ENCODE measurements around the gene STXBP4. TPM values are rescaled to one million over a fixed set of nuclear protein-coding genes. Genes with fewer than 3 reads are reported as not detected.

Gene STXBP4
- total RNA-seq, 1 experiment from 2014 or later = 12.0 TPM

DNA sequence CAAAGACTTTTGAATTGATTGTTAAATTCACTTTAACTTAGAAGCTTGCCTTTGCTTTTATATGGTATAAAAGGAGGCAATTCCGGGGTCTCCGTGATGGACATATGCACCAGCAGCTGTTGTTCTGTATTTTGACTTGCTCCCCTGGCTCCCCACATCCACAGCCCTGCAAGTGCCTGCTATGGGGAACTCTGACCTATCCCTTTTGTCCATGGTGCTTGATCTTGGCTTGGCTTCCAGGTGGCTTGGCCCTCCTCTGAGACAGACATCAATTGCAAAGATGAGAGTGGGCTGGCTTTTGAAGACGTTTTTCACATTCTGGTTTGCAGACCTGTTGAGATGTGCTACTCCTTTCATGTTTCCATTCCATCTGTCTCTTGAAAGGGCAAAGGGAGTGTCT is 41.0 kb upstream of the STXBP4 start:
- peaks cover 8% of the 10 kb centered on the region for H3K4me1 Mint-ChIP-seq
- 0 out of 2 replicates have a peak overlapping the region, but pooled peaks have one; percentile 57 for H3K27ac Mint-ChIP-seq
- H3K9me3 Mint-ChIP-seq = no peaks in the 10 kb centered on the region
- CTCF ChIA-PET = no interaction called here
- DNase-seq (ENCODE audit: low spot score) (no peak), ATAC-seq (no peak)
- no peaks in the 10 kb centered on the region for H3K27me3 Mint-ChIP-seq (ENCODE audit: low read depth)
- peaks cover 68% of the 10 kb centered on the region for H3K36me3 Mint-ChIP-seq
- POLR2A ChIA-PET = no interaction called here
- TF ChIP-seq, protein P1, sequence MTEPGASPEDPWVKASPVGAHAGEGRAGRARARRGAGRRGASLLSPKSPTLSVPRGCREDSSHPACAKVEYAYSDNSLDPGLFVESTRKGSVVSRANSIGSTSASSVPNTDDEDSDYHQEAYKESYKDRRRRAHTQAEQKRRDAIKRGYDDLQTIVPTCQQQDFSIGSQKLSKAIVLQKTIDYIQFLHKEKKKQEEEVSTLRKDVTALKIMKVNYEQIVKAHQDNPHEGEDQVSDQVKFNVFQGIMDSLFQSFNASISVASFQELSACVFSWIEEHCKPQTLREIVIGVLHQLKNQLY (CRISPR knock-in tag; IDR thresholded peaks at IDR 0.05) = no peak
- TF ChIP-seq ZNF232 (CRISPR knock-in tag; IDR thresholded peaks at IDR 0.05) = no peak
- no peak for TF ChIP-seq JUN (CRISPR knock-in tag; IDR thresholded peaks at IDR 0.05)
- TF ChIP-seq, protein P2, sequence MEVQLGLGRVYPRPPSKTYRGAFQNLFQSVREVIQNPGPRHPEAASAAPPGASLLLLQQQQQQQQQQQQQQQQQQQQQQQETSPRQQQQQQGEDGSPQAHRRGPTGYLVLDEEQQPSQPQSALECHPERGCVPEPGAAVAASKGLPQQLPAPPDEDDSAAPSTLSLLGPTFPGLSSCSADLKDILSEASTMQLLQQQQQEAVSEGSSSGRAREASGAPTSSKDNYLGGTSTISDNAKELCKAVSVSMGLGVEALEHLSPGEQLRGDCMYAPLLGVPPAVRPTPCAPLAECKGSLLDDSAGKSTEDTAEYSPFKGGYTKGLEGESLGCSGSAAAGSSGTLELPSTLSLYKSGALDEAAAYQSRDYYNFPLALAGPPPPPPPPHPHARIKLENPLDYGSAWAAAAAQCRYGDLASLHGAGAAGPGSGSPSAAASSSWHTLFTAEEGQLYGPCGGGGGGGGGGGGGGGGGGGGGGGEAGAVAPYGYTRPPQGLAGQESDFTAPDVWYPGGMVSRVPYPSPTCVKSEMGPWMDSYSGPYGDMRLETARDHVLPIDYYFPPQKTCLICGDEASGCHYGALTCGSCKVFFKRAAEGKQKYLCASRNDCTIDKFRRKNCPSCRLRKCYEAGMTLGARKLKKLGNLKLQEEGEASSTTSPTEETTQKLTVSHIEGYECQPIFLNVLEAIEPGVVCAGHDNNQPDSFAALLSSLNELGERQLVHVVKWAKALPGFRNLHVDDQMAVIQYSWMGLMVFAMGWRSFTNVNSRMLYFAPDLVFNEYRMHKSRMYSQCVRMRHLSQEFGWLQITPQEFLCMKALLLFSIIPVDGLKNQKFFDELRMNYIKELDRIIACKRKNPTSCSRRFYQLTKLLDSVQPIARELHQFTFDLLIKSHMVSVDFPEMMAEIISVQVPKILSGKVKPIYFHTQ (CRISPR knock-in tag; IDR thresholded peaks at IDR 0.05) = no peak
- TF ChIP-seq FOXK1 (CRISPR knock-in tag; IDR thresholded peaks at IDR 0.05) = no peak
- TF ChIP-seq, protein P3, sequence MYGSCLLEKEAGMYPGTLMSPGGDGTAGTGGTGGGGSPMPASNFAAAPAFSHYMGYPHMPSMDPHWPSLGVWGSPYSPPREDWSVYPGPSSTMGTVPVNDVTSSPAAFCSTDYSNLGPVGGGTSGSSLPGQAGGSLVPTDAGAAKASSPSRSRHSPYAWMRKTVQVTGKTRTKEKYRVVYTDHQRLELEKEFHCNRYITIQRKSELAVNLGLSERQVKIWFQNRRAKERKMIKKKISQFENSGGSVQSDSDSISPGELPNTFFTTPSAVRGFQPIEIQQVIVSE (CRISPR knock-in tag; IDR thresholded peaks at IDR 0.05; ENCODE audit: borderline replicate concordance) = no peak
- TF ChIP-seq, protein P4, sequence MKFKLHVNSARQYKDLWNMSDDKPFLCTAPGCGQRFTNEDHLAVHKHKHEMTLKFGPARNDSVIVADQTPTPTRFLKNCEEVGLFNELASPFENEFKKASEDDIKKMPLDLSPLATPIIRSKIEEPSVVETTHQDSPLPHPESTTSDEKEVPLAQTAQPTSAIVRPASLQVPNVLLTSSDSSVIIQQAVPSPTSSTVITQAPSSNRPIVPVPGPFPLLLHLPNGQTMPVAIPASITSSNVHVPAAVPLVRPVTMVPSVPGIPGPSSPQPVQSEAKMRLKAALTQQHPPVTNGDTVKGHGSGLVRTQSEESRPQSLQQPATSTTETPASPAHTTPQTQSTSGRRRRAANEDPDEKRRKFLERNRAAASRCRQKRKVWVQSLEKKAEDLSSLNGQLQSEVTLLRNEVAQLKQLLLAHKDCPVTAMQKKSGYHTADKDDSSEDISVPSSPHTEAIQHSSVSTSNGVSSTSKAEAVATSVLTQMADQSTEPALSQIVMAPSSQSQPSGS (CRISPR knock-in tag; IDR thresholded peaks at IDR 0.05; ENCODE audit: borderline replicate concordance, low read depth) = no peak
- no peak overlapping the region for H3K4me3 Mint-ChIP-seq

DNA sequence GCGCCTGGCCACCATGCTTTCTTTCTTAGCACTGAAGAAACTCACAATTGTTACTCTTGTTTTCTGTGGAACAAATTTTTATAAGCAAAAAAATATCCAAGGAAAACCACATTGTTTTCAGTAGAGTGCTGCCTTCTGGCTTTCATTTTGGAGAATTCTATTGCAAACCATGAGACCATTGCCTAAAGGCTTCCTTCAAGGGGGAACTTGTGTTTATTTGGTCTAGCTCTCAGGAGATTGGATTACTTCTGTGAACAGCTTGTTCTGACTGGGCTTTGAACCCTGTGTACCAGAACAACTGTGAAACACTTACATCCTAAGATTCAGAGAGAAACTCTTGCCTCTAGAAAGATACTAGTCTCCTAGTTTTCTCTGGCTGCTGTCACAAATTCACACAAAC is 35.9 kb upstream of the STXBP4 start:
- ChIA-PET POLR2A (no interaction called here), CTCF (no interaction called here)
- Mint-ChIP-seq H3K36me3 (peaks cover 80% of the 10 kb centered on the region), H3K4me1 (no peaks in the 10 kb centered on the region), H3K9me3 (no peaks in the 10 kb centered on the region), H3K27ac (no peak overlapping the region), H3K4me3 (no peak overlapping the region), H3K27me3 (ENCODE audit: low read depth) (no peaks in the 10 kb centered on the region)
- DNase-seq (ENCODE audit: low spot score) (no peak), ATAC-seq (no peak)
- TF ChIP-seq, protein P5, sequence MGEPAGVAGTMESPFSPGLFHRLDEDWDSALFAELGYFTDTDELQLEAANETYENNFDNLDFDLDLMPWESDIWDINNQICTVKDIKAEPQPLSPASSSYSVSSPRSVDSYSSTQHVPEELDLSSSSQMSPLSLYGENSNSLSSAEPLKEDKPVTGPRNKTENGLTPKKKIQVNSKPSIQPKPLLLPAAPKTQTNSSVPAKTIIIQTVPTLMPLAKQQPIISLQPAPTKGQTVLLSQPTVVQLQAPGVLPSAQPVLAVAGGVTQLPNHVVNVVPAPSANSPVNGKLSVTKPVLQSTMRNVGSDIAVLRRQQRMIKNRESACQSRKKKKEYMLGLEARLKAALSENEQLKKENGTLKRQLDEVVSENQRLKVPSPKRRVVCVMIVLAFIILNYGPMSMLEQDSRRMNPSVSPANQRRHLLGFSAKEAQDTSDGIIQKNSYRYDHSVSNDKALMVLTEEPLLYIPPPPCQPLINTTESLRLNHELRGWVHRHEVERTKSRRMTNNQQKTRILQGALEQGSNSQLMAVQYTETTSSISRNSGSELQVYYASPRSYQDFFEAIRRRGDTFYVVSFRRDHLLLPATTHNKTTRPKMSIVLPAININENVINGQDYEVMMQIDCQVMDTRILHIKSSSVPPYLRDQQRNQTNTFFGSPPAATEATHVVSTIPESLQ (CRISPR knock-in tag; IDR thresholded peaks at IDR 0.05) = no peak
- no peak for TF ChIP-seq FOXK1 (CRISPR knock-in tag; IDR thresholded peaks at IDR 0.05)
- TF ChIP-seq, protein P6, sequence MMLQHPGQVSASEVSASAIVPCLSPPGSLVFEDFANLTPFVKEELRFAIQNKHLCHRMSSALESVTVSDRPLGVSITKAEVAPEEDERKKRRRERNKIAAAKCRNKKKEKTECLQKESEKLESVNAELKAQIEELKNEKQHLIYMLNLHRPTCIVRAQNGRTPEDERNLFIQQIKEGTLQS (CRISPR knock-in tag; conservative IDR thresholded peaks at IDR 0.05) = no peak
- TF ChIP-seq, protein P7, sequence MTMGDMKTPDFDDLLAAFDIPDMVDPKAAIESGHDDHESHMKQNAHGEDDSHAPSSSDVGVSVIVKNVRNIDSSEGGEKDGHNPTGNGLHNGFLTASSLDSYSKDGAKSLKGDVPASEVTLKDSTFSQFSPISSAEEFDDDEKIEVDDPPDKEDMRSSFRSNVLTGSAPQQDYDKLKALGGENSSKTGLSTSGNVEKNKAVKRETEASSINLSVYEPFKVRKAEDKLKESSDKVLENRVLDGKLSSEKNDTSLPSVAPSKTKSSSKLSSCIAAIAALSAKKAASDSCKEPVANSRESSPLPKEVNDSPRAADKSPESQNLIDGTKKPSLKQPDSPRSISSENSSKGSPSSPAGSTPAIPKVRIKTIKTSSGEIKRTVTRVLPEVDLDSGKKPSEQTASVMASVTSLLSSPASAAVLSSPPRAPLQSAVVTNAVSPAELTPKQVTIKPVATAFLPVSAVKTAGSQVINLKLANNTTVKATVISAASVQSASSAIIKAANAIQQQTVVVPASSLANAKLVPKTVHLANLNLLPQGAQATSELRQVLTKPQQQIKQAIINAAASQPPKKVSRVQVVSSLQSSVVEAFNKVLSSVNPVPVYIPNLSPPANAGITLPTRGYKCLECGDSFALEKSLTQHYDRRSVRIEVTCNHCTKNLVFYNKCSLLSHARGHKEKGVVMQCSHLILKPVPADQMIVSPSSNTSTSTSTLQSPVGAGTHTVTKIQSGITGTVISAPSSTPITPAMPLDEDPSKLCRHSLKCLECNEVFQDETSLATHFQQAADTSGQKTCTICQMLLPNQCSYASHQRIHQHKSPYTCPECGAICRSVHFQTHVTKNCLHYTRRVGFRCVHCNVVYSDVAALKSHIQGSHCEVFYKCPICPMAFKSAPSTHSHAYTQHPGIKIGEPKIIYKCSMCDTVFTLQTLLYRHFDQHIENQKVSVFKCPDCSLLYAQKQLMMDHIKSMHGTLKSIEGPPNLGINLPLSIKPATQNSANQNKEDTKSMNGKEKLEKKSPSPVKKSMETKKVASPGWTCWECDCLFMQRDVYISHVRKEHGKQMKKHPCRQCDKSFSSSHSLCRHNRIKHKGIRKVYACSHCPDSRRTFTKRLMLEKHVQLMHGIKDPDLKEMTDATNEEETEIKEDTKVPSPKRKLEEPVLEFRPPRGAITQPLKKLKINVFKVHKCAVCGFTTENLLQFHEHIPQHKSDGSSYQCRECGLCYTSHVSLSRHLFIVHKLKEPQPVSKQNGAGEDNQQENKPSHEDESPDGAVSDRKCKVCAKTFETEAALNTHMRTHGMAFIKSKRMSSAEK (CRISPR knock-in tag; IDR thresholded peaks at IDR 0.05; ENCODE audit: borderline replicate concordance) = no peak
- TF ChIP-seq ELF4 (CRISPR knock-in tag; IDR thresholded peaks at IDR 0.05; ENCODE audit: low read depth) = no peak
- TF ChIP-seq RELA (CRISPR knock-in tag; IDR thresholded peaks at IDR 0.05; ENCODE audit: borderline replicate concordance) = no peak
- TF ChIP-seq NFATC4 (CRISPR knock-in tag; IDR thresholded peaks at IDR 0.05) = no peak
- no peak for TF ChIP-seq IRF2 (CRISPR knock-in tag; IDR thresholded peaks at IDR 0.05; ENCODE audit: borderline replicate concordance, low read depth)
- TF ChIP-seq, protein P8, sequence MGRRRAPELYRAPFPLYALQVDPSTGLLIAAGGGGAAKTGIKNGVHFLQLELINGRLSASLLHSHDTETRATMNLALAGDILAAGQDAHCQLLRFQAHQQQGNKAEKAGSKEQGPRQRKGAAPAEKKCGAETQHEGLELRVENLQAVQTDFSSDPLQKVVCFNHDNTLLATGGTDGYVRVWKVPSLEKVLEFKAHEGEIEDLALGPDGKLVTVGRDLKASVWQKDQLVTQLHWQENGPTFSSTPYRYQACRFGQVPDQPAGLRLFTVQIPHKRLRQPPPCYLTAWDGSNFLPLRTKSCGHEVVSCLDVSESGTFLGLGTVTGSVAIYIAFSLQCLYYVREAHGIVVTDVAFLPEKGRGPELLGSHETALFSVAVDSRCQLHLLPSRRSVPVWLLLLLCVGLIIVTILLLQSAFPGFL (CRISPR knock-in tag; IDR thresholded peaks at IDR 0.05; ENCODE audit: borderline replicate concordance) = no peak
- TF ChIP-seq, protein P9, sequence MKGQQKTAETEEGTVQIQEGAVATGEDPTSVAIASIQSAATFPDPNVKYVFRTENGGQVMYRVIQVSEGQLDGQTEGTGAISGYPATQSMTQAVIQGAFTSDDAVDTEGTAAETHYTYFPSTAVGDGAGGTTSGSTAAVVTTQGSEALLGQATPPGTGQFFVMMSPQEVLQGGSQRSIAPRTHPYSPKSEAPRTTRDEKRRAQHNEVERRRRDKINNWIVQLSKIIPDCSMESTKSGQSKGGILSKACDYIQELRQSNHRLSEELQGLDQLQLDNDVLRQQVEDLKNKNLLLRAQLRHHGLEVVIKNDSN (CRISPR knock-in tag; IDR thresholded peaks at IDR 0.05) = no peak
- no peak for TF ChIP-seq SP1 (CRISPR knock-in tag; conservative IDR thresholded peaks at IDR 0.05)
- TF ChIP-seq TEAD1 (CRISPR knock-in tag; IDR thresholded peaks at IDR 0.05) = no peak

Data from WTC11 (cell line).